AML-193 (cell line): ENCODE results near the gene NKX6-2.

Experiments used
- DNase-seq, 2 experiments: peaks; one replicate each; lab custom pipeline; 2025; lab: John Stamatoyannopoulos, UW

NKX6-2 gene

GRCh38 chr10:132813001-132813401 lies 27.1 kb upstream of the NKX6-2 start:
- no peak for DNase-seq

- DNase-seq: no peak
Observed at GRCh38 chr10:132812520-132812919, 26.6 kb upstream of the NKX6-2 start.

- no peak for DNase-seq
Observed at GRCh38 chr10:132811891-132812481, 26.0 kb upstream of the NKX6-2 start.

GRCh38 chr10:132810807-132811700 lies 25.1 kb upstream of the NKX6-2 start:
- DNase-seq: no peak

GRCh38 chr10:132810141-132810806 lies 24.3 kb upstream of the NKX6-2 start:
- DNase-seq: no peak

GRCh38 chr10:132809232-132810140 lies 23.5 kb upstream of the NKX6-2 start:
- no peak for DNase-seq

- DNase-seq: no peak
Observed at GRCh38 chr10:132808383-132809231, 22.7 kb upstream of the NKX6-2 start.

- no peak for DNase-seq
Observed at GRCh38 chr10:132807621-132808049, 21.7 kb upstream of the NKX6-2 start.

GRCh38 chr10:132806561-132807003 lies 20.6 kb upstream of the NKX6-2 start:
- no peak for DNase-seq

GRCh38 chr10:132806110-132806509 lies 20.2 kb upstream of the NKX6-2 start:
- DNase-seq: no peak

- no peak for DNase-seq
Observed at GRCh38 chr10:132805599-132805998, 19.7 kb upstream of the NKX6-2 start.

- no peak for DNase-seq
Observed at GRCh38 chr10:132804785-132805426, 19.0 kb upstream of the NKX6-2 start.

- DNase-seq: no peak
Observed at GRCh38 chr10:132804287-132804686, 18.3 kb upstream of the NKX6-2 start.

GRCh38 chr10:132803416-132804210 lies 17.7 kb upstream of the NKX6-2 start:
- no peak for DNase-seq

GRCh38 chr10:132802694-132803320 lies 16.9 kb upstream of the NKX6-2 start:
- no peak for DNase-seq

GRCh38 chr10:132802048-132802447 lies 16.1 kb upstream of the NKX6-2 start:
- DNase-seq: no peak

GRCh38 chr10:132799865-132800264 lies 13.9 kb upstream of the NKX6-2 start:
- no peak for DNase-seq

- no peak for DNase-seq
Observed at GRCh38 chr10:132798876-132799275, 12.9 kb upstream of the NKX6-2 start.

- DNase-seq: no peak
Observed at GRCh38 chr10:132798403-132798802, 12.5 kb upstream of the NKX6-2 start.
